Measurements from ENCODE around the gene KIAA1217.

- TF ChIP-seq, protein P1, sequence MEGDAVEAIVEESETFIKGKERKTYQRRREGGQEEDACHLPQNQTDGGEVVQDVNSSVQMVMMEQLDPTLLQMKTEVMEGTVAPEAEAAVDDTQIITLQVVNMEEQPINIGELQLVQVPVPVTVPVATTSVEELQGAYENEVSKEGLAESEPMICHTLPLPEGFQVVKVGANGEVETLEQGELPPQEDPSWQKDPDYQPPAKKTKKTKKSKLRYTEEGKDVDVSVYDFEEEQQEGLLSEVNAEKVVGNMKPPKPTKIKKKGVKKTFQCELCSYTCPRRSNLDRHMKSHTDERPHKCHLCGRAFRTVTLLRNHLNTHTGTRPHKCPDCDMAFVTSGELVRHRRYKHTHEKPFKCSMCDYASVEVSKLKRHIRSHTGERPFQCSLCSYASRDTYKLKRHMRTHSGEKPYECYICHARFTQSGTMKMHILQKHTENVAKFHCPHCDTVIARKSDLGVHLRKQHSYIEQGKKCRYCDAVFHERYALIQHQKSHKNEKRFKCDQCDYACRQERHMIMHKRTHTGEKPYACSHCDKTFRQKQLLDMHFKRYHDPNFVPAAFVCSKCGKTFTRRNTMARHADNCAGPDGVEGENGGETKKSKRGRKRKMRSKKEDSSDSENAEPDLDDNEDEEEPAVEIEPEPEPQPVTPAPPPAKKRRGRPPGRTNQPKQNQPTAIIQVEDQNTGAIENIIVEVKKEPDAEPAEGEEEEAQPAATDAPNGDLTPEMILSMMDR (conservative IDR thresholded peaks at IDR 0.05; ENCODE audit: low read depth, low read length): no peak
- no peak for TF ChIP-seq EZH2 (IDR thresholded peaks at IDR 0.05; ENCODE audit: borderline replicate concordance, low read depth, low read length, poor library complexity, severe bottlenecking)
Observed at GRCh38 chr10:24455447-24455846, 246.5 kb downstream of the KIAA1217 start.
